HG02870 (cell line): ENCODE data around the gene ATPAF2.

Experiments
- ATAC-seq: cut with Tn5 transposase; IDR thresholded peaks from one replicate; pipeline ENCODE4 v1.9.1; 2021; ENCODE audit warnings: mild to moderate bottlenecking, moderate library complexity; ENCODE audit not compliant: unreplicated experiment

Gene ATPAF2

GRCh38 chr17:18038861-18039534, at the start of gene ATPAF2, which contains the start of gene GID4:
ATPAF2 (minus strand) TSS chr17:18039168; CDS start chr17:18039013, 155 bp downstream.
GID4 (plus strand) TSS chr17:18039408; CDS start chr17:18039465, 57 bp downstream.
- ATAC-seq = peak; percentile 85

- peak; percentile 73 for ATAC-seq
Observed at GRCh38 chr17:18087610-18088491, 48.9 kb upstream of the ATPAF2 start, which contains the start of gene DRG2. DRG2 (plus strand) TSS chr17:18087948; CDS start chr17:18088024, 76 bp downstream.

- ATAC-seq = no peak
Observed at GRCh38 chr17:18084256-18084655, 45.3 kb upstream of the ATPAF2 start.

DNA sequence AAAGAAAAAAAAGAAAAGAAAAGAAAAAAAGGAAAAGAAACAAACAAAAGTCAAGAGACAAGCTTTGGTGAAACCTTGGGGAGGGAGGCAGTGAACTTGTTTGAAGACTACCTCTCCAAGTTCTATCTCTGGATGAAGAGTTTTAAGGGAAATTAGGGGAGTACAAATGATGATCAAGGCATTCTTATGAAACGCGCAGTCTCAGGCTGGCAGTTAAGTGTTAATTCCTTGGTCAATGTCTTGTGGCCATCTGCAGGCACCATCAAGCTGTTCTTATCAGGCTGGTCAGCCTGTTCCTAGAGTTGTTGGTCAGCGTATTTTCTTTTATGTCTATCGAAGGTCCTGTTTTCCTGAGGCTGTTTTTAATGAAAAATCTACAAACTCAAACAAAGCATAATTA, 40.6 kb upstream of the ATPAF2 start:
- ATAC-seq = no peak

DNA sequence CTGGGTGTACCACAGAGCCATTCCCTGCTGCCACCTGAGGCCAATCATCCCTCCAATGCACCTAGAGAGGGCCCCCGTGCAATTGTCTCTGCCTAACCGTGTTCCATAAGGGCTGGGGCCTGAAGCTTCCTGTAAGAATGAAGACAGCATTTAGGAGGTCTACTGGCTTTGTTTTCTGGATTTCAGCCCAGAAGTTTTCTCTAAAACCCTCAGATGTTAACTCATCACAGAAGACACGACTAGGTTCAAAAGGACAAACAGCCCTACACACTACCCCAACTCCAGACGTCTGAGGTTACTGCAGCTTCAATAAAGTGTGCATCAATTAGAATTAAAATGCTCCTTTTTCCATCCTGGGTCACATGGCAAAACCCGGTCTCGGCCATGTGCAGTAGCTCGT, 38.0 kb upstream of the ATPAF2 start:
- ATAC-seq = no peak

- ATAC-seq = no peak
Observed at GRCh38 chr17:18074566-18075272, 35.8 kb upstream of the ATPAF2 start.

- ATAC-seq = no peak
Observed at GRCh38 chr17:18071751-18072150, 32.8 kb upstream of the ATPAF2 start.

DNA sequence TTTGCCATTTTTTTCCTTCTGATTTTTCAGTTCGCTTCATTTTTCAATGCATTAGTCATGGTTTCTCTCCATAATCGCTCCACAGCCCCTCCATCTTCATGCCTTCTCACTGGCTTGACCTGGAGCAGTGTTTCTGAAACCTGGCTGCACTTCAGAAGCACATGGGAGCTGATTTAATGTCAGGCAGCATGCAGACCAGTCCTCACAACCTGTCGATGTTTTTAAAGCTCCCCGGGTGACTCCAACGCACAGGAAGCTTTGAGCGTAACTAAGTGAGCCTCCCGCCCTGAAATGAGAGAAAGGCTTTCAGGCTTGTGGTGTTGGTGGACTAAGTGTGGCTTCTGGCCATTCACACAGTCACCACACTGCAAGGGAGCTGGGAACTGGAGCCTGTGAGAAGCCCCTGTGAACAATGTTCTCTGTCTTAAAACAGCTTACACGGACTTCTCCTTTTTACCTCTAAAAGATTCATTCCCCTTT, 31.9 kb upstream of the ATPAF2 start:
- no peak for ATAC-seq

- no peak for ATAC-seq
Observed at GRCh38 chr17:18069101-18069500, 30.1 kb upstream of the ATPAF2 start.

DNA sequence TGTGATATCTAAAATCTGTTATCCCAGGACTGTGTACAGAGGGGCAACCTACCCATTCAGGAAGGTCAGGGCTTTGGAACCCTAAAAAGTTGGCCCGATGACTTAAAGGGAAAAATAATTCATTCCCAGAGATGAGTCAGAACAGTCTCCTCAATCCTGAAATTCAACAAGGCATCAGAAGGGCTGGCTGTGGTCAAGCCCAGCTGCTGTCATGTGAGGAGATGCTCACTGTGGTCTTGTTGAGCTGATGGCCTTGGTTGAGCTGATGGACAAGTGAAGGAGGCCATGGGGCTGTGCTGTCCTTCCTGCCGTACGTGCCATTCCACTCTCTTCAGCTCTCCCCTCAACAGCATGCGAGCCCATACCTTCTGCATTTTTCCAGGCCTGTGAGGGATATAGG, 27.9 kb upstream of the ATPAF2 start:
- no peak for ATAC-seq

- ATAC-seq = no peak
Observed at GRCh38 chr17:18065546-18065945, 26.6 kb upstream of the ATPAF2 start.

- ATAC-seq = no peak
Observed at GRCh38 chr17:18064053-18064452, 25.1 kb upstream of the ATPAF2 start.

- no peak for ATAC-seq
Observed at GRCh38 chr17:18059283-18059682, 20.3 kb upstream of the ATPAF2 start.

DNA sequence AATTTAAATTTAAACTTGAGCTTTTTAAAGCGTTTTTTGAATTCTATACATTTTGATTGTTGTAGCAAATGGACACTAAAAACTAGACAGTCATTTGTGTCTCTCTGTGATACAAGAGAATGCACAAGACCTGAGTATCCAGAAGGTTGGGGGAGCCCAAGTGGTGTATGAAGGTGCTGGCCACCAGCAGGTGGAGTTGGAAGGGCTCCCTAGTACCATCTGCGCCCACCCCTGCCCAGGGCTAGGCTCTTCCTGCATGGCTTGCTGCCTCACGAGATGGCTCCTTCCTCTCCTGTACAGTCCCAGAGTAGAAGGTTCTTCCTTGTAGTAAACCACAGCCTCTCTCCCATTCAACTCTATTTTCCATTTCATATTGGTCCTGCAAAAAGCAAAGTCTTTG, 17.2 kb upstream of the ATPAF2 start:
- ATAC-seq = no peak

DNA sequence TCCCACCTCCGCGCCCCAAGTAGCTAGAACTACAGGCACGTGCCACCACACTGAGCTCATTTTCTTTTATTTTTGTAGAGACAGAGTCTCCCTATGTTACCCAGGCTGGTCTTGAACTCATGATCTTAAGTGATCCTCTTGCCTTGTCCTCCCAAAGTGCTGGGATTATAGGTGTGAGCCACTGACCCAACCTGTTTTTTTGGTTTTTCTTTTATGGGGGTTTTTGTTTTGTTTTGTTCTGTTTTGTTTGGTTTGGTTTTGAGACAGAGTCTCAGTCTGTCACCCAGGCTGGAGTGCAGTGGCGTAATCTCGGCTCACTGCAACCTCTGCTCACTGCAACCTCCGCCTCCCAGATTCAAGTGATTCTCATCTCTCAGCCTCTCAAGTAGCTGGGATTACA, 16.6 kb upstream of the ATPAF2 start:
- no peak for ATAC-seq

- no peak for ATAC-seq
Observed at GRCh38 chr17:18045691-18046350, 6.9 kb upstream of the ATPAF2 start.

- ATAC-seq = no peak
Observed at GRCh38 chr17:18044609-18045008, 5.6 kb upstream of the ATPAF2 start.

DNA sequence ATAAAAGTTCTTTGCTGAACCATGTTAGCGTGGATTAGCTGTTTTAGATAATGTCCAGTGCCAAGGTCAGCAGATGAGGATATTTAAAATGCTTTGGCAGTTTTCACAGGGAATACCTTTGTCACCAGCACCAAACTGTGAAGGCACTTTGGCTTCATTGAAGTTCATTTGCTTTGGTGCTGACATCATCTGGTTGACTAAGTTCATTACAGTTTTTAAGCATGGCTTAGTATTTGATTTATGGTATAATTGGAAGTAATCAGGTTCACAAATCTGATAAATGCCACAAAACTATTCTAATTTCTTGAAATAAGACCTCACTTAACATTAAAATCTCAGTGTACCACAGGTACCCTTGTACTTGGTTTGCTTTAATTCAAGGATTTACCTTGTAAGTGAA, 4.5 kb upstream of the ATPAF2 start:
- ATAC-seq = no peak

DNA sequence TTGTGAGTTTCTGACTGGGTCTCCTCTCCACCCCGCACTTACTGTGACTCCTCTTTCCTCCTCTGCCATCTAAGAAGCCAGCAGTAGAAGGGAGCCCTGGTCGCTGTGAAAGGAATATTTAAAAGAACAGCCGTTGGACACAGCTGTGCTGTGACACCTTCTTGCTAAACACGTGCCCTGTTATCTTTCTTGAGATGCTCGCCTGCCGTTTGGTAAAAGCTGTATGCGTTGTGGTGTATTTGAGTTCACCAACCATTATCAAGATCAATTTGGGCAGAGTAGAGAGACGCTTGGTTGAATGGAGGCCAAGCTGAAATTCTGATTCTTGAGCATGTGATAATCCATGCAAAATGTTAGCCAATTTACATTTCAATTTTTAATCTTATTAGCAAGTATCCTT, 4.0 kb upstream of the ATPAF2 start:
- ATAC-seq = no peak

GRCh38 chr17:18041776-18042175, 2.8 kb upstream of the ATPAF2 start:
- ATAC-seq = no peak
